Renal pelvis (tissue), 4 donors: ENCODE results near the gene KIF5B. TPM values are rescaled to one million over a fixed set of nuclear protein-coding genes. Genes with fewer than 3 reads are reported as not detected.
A peak's percentile ranks its signal among the peaks of the same experiment; 100 is the strongest.
"Not testable (repeated sequence)": the region's sequence is repeated elsewhere in the genome, so short reads cannot be mapped to it uniquely, and the experiment has no call there.

Experiments used
- DNase-seq: peaks from one replicate; pipeline ENCODE4 v3.0.0-alpha.2; 2013
- polyA plus RNA-seq, 3 donors: library from polyadenylated mRNA; unstranded; fragments of 120-200 nt; gene quantifications; one replicate each; pipeline ENCODE4 v1.2.1, GENCODE V29; 2013; ENCODE audit not compliant: insufficient read length in 3 of 3

KIF5B gene
- polyA plus RNA-seq, 3 donors = 123 to 155 (median 149) TPM

DNA sequence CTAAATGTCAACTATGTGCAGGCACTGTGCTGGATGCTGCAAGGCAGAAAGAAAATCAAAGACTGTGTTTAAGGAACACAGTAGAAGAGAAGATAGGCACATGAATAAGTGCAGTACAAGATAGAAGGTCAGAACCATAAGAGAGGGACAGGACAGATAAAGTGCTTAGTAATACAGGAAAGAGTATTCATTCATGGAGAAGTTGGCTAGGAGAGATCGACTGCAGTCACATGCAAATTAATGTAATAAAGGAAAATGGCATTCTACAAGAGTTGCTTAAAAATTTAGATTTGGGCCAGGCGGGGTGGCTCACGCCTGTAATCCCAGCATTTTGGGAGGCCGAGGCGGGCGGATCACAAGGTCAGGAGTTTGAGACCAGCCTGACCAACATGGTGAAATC lies 24.8 kb downstream of the KIF5B start:
- DNase-seq = no peak

DNA sequence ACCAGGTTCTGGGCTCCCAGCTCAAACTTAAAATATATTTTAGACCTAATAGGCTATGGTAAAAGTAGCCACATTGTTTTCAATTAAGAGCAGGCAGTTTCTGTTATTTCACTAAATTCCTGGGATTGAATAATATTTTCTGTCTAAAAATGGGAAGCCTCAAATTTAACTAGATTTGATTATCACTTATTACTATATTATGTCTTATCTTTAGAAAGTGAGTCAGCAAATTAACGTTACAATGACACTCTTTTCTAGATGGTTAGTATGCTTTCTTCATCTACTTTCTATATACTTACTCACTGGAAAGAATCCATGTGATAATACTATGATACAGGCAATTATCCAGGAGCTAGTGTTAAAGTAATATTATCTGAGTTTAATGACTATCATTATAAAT lies 27.5 kb downstream of the KIF5B start:
- no peak for DNase-seq

DNA sequence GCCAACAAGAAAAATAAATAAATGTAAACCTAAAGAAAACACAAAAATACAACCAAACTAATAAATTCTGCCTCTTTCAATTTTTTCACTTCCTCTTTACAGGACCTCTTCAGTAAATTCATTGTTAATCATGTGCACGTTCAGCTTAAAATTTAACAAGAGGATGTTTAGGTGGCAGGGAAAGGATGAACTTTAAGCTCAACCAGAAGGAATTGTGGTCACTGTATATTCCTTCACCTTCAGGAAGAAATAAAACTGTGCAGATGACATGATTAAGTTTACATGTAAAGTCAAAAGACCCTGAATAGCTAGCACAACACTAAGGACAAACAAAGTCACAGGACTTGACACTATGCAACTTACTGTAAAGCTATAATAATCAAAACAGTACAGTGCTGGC lies 33.0 kb downstream of the KIF5B start:
- DNase-seq = no peak

DNA sequence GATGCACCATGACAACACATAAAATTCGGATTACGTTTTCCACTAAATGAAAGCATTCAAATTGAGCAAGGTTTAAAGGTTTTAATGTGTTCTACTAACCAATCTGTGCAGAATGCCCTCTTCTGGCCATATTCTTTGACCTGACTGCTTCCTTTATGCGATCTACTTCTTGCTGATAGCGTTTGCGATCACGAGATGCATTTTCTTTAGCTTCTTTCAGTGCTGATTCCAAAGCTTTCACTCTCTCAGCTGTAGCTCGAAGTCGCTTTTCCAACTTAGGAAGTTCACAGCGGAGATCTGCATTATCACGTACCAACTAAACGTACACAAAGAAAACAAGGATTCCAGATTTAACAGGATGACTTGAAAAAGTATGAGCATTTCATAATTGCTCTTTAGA lies 39.2 kb downstream of the KIF5B start:
- no peak for DNase-seq

DNA sequence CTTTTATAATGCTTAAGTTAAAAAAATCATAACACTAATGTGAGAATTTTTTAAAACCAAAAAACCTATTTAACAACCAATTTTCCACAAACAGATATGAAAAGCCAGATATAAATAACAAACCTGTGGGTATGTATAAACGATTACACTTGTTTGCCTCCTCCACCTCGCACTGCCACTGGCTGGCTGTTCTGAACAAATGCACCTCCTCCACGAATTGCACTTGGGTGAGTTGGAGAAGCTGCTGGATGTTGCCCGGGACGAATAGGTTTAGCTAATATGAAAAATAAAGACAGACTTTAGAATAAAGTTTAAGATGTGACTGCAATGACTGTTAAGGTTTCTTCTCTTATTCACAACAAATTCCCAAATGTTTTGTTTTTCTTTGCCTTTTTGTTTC lies 40.8 kb downstream of the KIF5B start:
- DNase-seq = no peak

DNA sequence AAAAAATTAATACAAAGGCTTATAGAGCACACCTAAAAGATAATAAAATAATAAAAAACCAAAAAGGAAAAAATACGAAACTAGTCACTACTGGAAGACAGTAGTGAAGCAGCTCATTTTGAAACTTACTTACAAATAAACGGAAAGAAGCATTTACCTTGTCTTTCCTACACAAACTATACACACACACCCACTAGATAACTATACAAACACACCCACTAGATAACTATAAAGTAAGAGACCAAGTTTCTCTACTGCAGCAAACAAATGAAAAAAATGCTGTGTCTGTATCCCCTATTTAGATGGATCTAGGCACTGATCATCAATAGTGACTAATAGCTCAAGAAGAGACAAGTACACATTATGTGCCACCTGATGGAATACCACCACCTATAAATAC lies 49.2 kb downstream of the KIF5B start:
- no peak for DNase-seq

DNA sequence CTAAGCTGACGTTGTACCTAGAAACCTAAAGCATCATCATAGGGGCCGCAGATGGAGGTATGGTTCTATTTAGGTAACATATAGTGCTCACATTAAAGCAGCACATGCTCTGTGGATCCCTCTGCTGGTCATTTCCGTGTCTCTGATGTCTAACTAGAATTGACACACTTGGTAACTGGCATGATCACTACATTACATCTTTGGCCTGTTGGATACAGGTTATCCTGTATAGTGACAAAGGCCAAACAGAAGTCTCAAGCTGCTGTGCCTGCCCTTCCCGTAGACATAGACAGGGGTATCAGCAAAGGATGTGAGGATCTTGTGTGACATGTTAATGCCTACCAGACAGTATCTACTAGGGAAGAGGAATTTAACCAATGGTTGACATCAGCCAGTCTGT lies 51.2 kb downstream of the KIF5B start:
- peak; percentile 17 for DNase-seq

DNA sequence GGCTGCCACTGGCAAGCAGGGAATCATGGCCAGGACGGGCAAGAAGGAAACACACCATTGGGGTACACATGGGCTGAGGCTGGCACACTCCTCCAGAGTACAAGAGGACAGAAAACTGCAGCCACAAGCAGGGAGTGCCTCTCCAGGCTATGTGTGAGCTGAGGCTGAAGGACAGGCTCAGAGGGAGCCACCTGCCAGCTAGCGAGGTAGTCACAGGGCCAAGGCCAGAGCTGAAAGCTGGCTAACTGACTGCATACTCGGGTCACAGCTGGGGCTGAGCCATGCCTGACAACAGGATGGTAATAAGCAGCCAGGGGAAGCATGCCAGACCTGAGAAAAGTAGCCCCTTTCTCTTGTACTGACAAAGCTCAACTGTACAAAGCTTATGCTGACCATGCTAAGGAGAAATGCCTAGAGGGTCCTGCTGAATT lies 52.0 kb downstream of the KIF5B start:
- DNase-seq = no peak

DNA sequence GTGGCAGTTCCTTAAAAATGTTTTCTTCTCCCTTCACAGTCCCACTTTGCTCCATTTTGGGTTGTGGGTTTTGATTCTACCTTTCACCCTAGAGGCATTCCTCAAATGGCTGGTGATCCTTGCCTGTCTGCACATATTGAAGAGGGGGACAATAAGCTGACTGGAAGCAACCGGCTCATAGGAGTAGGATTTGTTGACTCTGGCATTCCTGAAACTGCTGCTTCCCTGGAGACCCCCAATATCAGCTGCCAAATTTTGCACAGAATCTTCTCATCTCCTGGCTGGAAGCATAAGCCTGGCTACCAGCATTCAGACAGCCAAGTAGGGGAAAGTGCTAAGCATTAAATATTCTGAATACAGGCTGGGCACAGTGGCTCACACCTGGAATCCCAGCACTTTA lies 53.7 kb downstream of the KIF5B start:
- no peak for DNase-seq

DNA sequence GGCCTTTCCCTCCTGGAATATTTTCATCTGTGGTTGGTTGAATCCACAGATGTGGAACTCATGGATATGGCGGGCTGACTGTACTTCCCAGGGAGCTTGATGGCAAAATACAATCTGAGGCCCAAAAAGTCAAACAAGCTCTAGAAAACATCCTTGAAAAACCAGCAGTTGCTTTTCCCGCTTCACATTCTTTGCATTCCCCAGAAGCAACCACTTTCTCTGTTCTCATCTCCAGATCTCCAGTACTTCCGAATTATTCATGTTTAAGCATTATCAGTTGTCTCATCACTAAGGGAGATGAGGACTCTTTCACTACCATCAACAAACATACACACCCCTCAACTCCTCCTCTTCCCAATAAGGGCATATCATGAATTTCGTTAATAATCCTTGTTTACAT lies 55.3 kb downstream of the KIF5B start:
- DNase-seq = no peak

DNA sequence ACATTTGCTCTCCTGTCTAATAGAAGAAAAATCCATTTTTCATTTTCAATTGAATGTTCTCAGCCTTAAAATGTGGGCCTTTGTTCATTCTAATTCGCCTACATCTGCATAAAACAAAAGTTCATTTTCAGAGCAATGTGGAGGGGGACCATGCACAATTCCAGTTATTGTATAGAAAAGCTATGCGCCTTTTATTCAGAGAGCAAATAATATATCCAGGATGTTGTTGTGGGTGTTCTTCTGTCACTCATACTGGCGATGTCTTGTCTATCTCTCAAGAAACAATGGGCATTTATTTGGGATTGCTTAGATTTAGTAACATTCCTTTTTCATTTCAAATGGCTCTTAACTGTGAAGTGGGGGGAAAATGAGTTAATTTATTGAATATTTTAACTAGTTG lies 56.4 kb downstream of the KIF5B start:
- no peak for DNase-seq

DNA sequence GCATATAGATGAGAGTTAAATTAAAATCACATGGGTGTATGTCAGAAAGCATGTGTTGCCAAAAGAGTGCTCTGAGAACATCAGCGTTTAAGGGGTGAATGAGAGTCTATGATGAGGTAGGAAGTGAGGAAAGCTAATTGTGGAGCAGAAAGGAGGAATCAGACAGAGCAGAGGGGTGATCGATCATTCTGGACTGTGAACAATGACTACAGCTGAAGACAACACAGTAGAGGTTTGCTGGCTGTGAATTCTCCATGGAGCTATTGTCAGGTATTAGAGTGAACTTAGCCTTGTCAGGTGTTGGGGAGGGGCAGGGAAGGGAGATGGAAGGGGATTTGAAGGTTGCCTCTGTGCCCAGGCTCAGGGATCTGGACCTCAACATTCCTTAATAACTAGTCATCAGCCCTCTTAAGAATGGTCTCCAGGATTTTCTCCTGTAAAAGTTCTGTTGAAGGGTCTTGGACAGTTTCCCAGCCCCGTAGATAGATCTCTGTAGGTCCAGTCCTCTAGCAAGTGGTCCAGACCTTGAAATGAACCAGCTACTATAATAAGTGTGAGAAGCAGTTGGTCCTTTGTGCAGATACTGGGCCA lies 57.1 kb downstream of the KIF5B start:
- DNase-seq = no peak

DNA sequence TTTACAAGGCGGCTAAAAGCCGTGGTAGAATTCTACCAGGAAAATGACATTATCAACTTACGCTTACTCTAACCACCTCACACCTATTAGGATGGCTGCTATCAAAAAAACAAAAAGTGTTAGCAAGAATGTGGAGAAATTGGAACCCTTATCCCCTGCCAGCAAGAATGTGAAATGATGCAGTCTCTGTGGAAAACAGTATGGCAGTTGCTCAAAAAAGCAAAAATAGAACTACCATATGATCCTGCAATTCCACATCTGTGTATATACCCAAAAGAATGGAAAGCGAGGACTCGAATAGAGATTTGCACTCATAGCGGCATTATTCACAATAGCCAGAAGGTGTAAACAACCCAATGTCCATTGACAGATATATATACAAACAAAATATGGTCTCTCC lies 61.3 kb downstream of the KIF5B start:
- no peak for DNase-seq

DNA sequence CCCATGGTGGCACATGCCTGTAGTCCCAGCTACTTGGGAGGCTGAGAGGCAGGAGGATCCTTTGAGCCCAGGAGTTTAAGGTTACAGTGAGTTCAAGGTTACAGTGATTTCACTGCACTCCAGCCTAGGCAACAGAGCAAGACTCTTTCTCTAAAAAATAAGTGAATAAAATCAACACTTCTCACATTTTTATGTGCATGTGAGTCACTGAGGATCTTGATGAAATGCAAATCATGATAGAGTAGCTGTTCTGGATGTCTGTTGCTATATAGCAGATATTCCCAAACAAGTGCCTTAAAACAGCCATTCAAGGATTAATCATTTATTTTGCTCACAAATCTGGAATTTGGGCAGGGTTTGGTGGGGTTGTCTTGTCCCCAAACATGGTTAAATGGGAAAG lies 65.3 kb downstream of the KIF5B start:
- no peak for DNase-seq

DNA sequence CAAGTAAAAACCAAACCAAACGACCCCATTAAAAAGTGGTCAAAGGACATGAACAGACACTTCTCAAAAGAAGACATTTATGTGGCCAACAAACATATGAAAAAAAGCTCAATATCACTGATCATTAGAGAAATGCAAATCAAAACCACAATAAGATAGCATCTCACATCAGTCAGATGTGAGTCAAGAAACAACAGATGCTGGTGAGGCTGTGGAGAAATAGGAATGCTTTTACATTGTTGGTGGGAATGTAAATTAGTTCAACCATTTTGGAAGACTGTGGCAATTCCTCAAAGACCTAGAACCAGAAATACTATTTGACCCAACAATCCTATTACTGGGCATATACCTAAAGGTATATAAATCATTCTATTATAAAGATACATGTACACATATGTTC lies 68.4 kb downstream of the KIF5B start:
- DNase-seq = not testable (repeated sequence)

DNA sequence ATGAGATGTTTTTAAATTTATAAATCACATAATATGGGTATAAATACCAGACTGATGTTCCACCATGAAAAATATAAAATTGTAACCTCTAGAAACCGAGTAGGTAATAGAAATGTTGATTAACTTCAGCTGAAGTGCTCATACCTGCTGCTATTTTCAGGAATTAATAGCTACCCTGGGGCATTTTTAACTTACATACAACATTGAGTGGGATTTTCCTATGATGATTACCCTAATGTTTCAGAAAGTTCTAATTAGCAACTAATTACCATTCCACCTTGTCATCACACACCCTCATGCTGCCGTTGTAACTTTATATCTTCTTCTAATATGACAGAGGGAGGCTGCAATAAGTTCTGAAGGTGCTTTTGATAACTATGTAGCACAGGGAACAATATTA lies 74.1 kb downstream of the KIF5B start:
- no peak for DNase-seq

DNA sequence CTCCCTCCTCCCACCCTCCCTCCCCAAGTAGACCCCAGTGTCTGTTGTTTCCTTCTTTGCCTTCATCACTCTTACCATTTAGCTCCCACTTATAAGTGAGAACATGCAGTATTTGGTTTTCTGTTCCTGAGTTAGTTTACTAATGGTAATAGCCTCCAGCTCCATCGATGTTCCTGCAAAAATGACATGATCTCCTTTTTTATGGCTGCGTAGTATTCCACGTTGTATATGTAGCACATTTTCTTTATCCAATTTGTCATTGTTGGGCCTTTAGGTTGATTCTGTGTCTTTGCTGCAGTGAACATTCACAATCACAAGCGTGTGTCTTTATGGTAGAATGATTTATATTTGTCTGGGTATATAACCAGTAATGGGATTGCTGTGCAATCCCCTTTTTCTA lies 75.8 kb downstream of the KIF5B start:
- DNase-seq = no peak

DNA sequence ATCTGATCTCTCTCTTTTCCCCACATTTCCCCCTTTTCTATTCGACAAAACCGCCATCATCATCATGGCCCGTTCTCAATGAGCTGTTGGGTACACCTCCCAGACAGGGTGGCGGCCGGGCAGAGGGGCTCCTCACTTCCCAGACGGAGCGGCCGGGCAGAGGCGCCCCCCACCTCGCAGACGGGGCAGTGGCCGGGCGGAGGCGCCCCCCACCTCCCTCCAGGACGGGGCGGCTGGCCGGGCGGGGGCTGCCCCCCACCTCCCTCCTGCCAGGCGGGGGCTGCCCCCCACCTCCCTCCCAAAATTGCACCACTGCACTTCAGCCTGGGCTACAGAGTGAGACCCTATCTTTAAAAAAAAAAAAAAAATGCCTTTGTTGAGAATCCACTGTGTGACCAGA lies 77.2 kb downstream of the KIF5B start:
- DNase-seq = not testable (repeated sequence)

DNA sequence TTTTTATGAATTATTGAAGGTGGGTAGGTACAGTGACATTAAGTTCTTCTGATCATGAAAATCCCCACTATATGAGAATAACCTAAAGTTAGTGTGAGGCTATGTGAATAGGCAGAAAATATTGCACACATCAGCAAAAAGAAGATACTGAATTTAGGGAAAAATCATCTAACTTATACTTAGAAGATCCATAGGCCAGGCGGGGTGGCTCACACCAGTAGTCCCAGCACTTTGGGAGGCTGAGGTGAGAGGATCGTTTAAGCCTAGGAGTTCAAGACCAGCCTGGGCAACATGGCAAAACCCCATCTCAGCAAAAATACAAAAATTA lies 78.1 kb downstream of the KIF5B start:
- DNase-seq = no peak

DNA sequence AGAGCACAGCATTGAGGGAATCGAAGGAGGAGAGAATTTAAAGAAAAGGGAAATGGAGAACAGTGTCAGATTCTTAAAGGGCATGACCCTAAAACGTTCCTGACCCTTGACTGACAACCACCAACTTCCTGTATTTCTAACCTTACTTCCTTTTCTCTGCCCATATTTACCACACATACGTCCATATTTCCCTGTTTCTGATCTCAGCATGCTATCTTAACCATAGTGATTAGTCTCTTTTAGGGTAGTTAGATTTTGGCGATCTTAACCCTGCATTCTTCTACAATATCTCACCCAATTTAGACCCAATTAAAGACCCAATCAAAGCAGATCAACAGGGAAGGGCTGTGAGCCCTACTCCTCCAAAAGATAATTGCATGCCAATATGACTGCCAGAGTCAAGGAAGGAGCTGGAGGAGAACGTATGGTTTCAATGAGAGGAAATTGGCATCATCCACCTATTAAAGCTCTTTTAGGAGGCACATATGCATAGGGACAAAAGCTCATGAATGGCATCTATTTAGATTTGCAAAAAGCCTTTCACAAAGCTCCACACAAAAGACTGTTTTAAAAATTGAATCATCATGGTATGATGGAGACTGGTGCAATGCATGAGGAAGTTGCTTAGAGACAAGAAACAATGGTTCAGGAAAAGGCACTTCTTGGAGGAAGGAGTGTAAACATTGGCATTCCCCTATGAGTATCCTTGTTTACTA lies 78.6 kb downstream of the KIF5B start:
- no peak for DNase-seq

DNA sequence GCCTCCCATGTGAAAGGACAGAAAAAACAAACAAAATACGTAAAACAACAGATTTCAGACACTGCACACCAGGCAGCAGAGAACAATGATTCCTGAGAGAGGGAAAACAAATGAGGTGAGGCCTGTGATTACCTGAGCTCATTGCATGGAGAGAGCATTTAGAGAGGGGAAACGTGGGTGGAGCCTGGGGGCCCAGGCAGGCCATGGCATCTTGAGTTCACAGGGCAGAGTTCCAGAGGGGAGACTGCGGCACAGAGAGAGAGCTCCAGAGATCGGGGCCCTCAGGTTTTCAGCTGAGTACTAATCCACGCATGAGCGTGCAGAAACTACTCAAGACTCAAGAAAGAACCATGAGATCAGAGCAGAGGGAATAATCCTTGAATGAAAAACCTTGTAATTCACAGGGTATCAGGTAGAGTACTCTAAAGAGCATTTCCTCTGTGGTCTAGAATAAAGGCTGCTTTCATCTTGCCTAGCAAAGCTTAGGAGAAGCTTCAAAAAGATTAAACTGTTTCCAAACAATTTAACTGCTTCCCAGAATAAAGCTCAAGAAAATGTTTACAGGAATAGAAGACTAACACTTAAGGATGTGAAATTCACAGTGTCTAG lies 81.0 kb downstream of the KIF5B start:
- DNase-seq = no peak

DNA sequence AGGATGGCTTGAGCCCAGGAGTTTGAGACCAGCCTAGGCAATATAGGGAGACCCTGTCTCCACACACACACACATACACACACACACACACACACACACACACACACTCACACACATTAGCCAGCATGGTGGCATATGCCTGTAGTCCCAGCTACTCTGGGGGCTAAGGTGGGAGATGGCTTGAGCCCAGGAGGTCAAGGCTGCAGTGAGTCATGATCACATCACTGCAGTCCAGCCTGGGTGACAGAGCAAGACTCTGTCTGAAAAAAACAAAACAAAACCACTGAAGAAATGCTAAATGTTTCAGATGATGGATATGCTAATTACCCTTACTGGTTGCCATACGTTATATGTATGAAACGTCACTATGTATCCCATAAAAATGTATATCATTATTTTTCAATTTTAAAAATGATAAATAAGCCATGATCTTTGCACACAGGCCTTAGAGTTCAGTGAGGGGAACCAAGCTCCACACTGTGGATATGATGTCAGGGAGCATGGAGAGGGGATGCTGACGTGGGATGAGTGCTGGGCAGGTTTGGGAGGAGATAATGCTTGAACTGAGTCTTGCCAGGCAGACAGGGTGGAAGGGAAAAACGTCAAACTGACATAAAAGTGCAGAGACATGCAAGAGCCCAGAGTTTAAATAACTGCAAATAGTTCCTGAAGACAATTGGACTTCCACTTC lies 81.6 kb downstream of the KIF5B start:
- DNase-seq = no peak

DNA sequence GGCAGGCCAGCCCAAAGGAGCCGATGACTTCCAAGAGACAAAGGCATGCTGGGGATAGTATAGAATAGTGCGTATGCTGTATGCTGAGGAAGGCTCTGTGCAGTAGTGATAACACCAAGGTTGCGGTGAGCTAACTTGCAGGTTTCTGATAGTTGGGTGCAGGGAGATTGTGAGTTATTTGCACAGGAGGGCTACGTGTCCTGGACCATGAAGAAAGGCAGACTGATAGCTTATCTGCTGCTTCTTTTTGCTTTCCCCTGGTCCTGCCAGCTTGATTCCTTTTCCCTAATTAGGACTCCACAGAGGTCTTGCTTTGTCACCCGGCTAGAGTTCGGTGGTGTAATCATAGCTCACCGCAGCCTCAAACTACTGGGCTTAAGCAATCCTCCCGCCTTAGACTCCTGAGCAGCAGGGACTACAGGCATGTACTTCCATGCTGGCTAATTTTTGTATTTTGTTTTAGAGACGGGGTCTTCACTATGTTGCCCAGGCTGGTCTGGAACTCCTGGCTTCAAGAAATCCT lies 83.6 kb downstream of the KIF5B start:
- DNase-seq = no peak
